ENCODE measurements around the gene GARIN5A. TPM values are rescaled to one million over a fixed set of nuclear protein-coding genes. Genes with fewer than 3 reads are reported as not detected.

The GARIN5A gene
- total and polyA plus RNA-seq, 2 of the 8 experiments (the other 6 are each of a cell fraction or from before 2014, with no cell fraction given): 9.1 to 18.5 TPM

DNA sequence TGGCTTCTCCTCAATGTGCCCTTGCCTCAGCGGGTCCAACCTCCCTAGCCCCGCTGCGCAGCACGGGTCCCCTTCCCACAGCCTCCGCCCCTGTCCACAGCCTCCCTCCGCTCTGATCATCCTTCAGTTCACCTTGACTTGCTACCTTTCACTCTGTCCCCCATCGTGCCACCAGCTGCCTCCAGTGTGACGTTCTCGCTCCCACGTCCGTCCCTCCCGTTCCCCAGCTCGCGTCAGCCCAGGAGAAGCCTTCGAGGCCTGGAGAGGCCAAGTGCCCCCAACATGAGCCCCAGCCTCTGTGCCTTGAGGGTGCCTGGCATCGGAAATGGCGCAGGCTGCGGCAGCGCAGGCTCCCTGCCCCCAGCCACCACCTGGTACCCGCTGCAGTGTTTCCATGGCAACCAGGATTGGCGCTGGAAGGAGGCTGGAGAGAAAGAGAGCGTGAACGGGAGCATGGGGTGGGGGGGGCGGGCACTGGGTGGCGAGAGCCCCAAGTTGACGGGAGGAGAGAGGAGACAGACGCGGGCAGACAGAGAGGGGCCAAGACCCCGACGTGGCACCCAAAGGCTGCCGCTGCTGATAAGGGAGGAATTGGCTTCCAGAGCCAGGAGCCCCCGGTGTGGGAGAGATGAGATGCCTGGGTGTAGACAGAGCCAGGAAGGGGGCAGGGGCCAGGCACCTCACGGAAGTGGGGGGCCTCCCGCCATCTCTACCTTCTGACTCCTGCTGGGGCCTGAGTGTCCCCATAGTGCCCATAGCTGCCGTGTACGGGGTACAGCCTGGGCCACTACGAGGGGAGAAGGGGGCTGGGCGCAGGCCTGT, 37.9 kb upstream of the GARIN5A start (continued):
- TF ChIP-seq CHD7 (IDR thresholded peaks at IDR 0.05; ENCODE audit: insufficient replicate concordance, low read length): no peak
- TF ChIP-seq, protein P1, sequence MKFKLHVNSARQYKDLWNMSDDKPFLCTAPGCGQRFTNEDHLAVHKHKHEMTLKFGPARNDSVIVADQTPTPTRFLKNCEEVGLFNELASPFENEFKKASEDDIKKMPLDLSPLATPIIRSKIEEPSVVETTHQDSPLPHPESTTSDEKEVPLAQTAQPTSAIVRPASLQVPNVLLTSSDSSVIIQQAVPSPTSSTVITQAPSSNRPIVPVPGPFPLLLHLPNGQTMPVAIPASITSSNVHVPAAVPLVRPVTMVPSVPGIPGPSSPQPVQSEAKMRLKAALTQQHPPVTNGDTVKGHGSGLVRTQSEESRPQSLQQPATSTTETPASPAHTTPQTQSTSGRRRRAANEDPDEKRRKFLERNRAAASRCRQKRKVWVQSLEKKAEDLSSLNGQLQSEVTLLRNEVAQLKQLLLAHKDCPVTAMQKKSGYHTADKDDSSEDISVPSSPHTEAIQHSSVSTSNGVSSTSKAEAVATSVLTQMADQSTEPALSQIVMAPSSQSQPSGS (IDR thresholded peaks at IDR 0.05; ENCODE audit: low read length): no peak
- TF ChIP-seq EZH2 (IDR thresholded peaks at IDR 0.05; ENCODE audit: low read depth, low read length, severe bottlenecking): no peak
- TF ChIP-seq EP300 (IDR thresholded peaks at IDR 0.05; ENCODE audit: borderline replicate concordance in 1 of 2, low read depth in 2 of 2, low read length in 2 of 2): no peak
